ENCODE data around the gene GPC5. TPM values are rescaled to one million over a fixed set of nuclear protein-coding genes. Genes with fewer than 3 reads are reported as not detected.

Gene GPC5
- total and polyA plus RNA-seq, 2 donors (not counting 3 experiments of a cell fraction or from before 2014, with no cell fraction given): 0.59 to 0.97 TPM

DNA sequence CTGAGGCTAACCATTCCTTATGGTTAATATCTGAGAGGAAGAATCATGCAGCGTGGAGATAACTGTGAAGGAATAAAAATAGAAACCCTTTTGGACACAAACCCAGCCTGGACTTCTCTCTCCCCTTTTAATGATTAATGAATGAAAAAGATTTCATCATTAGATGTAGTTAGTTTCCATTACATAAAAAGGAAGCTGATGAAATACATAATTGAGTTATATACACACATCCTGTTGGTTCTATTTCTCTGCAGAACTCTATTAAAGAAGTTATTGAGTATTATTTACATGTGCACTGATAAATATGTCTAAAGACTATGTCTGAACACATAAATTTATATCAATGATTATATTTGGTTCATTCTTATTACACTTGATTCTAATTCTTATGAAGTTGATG lies 465.3 kb downstream of the GPC5 start:
- ChIA-PET CTCF (no interaction called here), POLR2A (no interaction called here)
- no peaks in the 10 kb centered on the region for H3K36me3 ChIP-seq (ENCODE audit: control insufficient read depth in 2 of 2, extremely low read depth in 1 of 2, insufficient read depth in 2 of 2, low read length in 2 of 2)
- no peak overlapping the region for H3K4me2 ChIP-seq (ENCODE audit: insufficient read depth, low read length)
- FAIRE-seq (no peak), DNase-seq (ENCODE audit: low read depth, low spot score) (no peak)
- no peaks in the 10 kb centered on the region for H3K27me3 ChIP-seq (ENCODE audit: control insufficient read depth in 2 of 2, insufficient read depth in 2 of 2, low read length in 2 of 2)
- no peaks in the 10 kb centered on the region for H3K4me1 ChIP-seq (ENCODE audit: control insufficient read depth, extremely low read depth, insufficient read depth, low read length)
- no peak overlapping the region for H3K27ac ChIP-seq (ENCODE audit: insufficient read depth, low read depth, low read length)
- H3K9me1 ChIP-seq (replicated peaks; ENCODE audit: control insufficient read depth, extremely low read depth, insufficient read depth, low read length): no peaks in the 10 kb centered on the region
- no peaks in the 10 kb centered on the region for H4K20me1 ChIP-seq (replicated peaks; ENCODE audit: control insufficient read depth, extremely low read depth, insufficient read depth, low read length)
- intact Hi-C loops (cut with micrococcal nuclease) (no loop called here), dilution Hi-C loops (cut with MboI; ENCODE audit: extremely low pct_ligation_motif_present, low sequenced_read_pairs) (no loop called here)
- no peak overlapping the region for H3K9ac ChIP-seq (replicated peaks; ENCODE audit: extremely low read depth, insufficient read depth, low read length)
- no peak for TF ChIP-seq EZH2 (IDR thresholded peaks at IDR 0.05; ENCODE audit: borderline replicate concordance, low read depth, low read length, severe bottlenecking)
- TF ChIP-seq, protein P1, sequence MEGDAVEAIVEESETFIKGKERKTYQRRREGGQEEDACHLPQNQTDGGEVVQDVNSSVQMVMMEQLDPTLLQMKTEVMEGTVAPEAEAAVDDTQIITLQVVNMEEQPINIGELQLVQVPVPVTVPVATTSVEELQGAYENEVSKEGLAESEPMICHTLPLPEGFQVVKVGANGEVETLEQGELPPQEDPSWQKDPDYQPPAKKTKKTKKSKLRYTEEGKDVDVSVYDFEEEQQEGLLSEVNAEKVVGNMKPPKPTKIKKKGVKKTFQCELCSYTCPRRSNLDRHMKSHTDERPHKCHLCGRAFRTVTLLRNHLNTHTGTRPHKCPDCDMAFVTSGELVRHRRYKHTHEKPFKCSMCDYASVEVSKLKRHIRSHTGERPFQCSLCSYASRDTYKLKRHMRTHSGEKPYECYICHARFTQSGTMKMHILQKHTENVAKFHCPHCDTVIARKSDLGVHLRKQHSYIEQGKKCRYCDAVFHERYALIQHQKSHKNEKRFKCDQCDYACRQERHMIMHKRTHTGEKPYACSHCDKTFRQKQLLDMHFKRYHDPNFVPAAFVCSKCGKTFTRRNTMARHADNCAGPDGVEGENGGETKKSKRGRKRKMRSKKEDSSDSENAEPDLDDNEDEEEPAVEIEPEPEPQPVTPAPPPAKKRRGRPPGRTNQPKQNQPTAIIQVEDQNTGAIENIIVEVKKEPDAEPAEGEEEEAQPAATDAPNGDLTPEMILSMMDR (IDR thresholded peaks at IDR 0.05; ENCODE audit: extremely low read depth in 1 of 2, insufficient read depth in 1 of 2, low read depth in 1 of 2, low read length in 2 of 2): no peak
- TF ChIP-seq FOS (IDR thresholded peaks at IDR 0.05; ENCODE audit: borderline replicate concordance, insufficient read depth, low read length): no peak
- TF ChIP-seq POLR2A (IDR thresholded peaks at IDR 0.05; ENCODE audit: low read depth, low read length): no peak
- TF ChIP-seq, protein P2, sequence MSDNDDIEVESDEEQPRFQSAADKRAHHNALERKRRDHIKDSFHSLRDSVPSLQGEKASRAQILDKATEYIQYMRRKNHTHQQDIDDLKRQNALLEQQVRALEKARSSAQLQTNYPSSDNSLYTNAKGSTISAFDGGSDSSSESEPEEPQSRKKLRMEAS (IDR thresholded peaks at IDR 0.05; ENCODE audit: insufficient read depth, insufficient read length): no peak
- TF ChIP-seq POLR2AphosphoS5 (IDR thresholded peaks at IDR 0.05; ENCODE audit: insufficient read depth, low read depth, low read length): no peak
- TF ChIP-seq JUN (IDR thresholded peaks at IDR 0.05; ENCODE audit: borderline replicate concordance, insufficient read depth, insufficient read length, low read depth): no peak
- TF ChIP-seq MYC (IDR thresholded peaks at IDR 0.05; ENCODE audit: low read depth, low read length): no peak
- TF ChIP-seq GATA2 (IDR thresholded peaks at IDR 0.05; ENCODE audit: insufficient read depth, insufficient read length, low read depth, low read length): no peak
- H3K79me2 ChIP-seq (ENCODE audit: control insufficient read depth, insufficient read depth, low read length): no peaks in the 10 kb centered on the region
- H3K9me3 ChIP-seq (replicated peaks; ENCODE audit: control insufficient read depth, insufficient read depth, low read length): no peaks in the 10 kb centered on the region
- no TSS peak for BruUV-seq (replicated peaks)
- H3K4me3 ChIP-seq (replicated peaks in 1 of 3; ENCODE audit: insufficient read depth in 1 of 3, low read depth in 1 of 3, low read length in 3 of 3): no peak overlapping the region
- H2AFZ ChIP-seq (ENCODE audit: low read depth, low read length): no peak overlapping the region

Data from endothelial cell of umbilical vein (primary cell).